Stimulated activated CD8-positive, alpha-beta memory T cell treated with anti-CD3 and anti-CD28 coated beads, Interleukin-15, amount 100 ng/mL, for 48 hours (primary cell): ENCODE data around the gene SMARCA2.
A peak's percentile ranks its signal among the peaks of the same experiment; 100 is the strongest.

Source experiments
- DNase-seq, 2 donors: peaks; one replicate each; pipeline ENCODE4 v3.0.0-alpha.2; 2020; ENCODE audit warnings: low read depth in 2 of 2

SMARCA2 gene

DNA sequence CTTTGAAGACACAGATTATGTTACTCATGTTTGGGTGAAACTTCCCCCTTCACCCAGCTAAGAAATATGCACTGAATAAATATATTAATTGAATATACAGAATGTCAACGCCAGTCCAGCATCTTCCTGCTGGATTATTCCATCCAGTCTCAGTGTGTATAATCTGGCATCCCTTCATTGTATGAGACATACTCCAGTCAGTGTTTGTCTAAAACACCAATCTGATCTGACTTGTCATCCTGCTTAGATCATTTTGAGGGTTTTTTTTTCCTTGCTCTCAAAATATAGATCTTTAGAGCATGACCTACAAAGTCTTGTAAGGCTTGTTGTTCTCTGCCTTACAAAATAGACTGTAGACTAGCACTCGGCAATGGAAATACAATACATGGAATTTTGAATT is 195.1 kb downstream of the SMARCA2 start:
- DNase-seq = no peak

DNA sequence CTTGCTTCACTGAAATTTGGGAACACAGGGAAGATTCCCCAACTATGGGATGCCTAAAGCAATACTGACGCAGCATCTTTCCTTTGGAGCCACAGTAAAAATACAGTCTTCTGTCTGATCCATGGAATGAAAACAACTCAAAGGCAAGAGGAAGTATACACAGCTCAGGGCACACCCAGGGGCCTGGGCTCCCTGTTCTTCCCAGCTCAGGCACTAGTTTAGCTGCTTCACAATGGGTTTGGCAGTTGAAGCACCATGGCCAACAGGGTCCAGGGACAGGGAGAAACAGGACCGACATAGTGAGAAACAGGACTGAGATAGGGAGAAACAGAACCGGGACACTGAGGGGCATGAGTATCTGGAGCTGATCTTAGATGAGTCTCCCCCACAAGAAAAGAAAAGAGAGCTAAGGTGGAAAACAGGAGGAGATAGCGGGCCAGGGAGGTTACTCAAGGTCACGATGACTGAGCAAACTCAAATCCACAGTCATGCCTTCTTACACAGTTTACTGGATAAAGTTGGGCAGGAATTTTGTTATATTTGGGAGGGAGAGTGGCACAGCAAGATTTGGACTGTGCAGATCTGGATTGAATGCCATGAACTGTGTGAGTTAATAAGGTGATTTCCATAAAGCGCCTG is 198.8 kb downstream of the SMARCA2 start:
- no peak for DNase-seq

DNA sequence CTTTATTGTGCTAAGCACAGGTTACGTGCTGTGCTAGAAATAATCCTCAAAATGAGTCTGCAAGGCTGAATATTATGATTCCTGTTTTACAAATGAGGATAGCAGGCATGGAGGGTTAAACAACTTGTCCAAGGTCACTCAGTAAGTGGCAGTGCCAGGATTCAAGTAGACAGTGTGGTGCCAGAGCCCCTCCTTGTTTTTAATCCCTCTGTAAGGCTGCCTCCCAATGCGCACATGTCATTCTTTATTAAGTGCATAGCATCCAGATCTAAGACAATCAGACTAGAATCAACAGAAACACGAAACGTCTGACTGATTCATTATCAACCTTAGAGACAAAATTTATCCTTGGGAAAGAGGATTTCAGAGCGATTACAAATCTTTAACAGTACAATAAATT is 199.6 kb downstream of the SMARCA2 start:
- DNase-seq = no peak

DNA sequence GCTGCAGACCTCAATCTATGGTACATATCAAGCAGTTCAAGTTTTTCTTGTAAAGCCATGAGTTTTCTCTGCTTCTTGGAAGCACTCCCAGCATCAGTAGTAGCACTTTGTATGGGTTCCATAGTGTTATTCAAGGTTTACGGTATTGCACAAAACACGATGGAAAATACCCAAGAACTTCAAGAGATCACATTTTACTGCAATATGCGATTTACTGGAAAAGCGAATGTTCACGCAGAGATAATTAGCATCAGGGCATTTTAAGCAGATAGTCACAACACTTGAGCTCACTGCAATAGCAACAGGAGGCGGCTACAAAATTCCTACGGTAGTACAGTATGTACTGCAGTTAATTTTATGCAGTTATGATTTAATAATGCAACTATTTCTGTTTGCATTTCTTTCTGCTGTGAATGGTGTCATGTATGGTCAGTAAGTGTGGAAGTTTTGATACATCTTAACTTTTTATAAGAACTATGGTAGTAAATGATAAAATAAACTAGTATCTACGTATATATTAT is 200.8 kb downstream of the SMARCA2 start:
- DNase-seq = no peak

DNA sequence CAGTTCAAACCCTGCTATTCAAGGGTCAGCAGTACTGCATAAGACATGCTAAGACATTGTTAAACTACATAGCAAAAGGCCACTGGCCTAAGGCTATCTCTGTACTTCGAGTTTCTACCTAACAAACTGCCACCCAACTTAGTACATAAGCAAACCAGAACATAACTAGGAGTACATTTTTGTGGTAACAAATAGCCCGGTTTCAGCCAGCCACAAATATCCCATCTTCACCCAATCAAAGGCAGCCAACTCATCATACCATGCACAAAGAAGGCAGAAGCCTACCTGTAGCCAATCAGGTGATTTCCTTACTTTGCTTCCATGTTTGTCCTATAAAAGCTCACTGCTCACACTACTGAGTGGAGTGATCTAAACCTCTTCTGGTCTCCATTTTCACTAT is 201.4 kb downstream of the SMARCA2 start:
- DNase-seq = no peak

DNA sequence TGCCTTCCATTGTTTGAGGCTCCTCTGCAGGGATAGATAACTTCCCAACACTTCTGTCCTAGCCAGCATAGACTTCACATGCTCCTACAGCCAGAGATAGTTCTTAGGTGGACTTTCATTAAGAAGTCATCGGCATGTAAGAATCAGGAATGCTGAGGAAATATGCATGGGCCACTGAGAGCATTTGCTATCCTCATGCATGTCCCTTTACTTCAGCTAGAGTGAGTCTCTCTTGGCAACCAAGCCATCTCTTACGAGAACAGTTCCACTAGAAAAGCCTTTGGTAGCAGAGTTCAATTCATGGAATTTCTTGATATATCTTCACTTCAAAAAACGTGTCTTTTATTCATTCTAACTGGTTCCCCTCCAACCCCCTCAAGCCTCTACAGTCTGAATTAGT is 202.4 kb downstream of the SMARCA2 start:
- no peak for DNase-seq

DNA sequence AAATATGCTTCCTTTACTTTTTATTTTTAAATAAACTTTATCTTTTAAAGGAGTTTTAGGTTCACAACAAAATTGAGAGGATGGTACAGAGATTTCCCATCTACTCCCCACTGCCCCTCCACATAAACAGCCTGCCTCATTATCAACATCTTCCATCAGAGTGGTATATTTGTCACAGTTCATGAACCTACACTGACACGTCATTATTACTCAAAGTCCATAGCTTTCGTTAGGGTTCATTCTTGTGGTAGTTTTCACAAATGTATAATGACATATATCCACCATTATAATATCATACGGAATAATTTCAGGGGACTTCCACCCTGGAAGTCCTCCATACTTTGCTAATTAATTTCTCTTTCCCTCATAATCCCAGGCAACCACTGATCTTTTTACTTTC is 204.9 kb downstream of the SMARCA2 start:
- DNase-seq = no peak

DNA sequence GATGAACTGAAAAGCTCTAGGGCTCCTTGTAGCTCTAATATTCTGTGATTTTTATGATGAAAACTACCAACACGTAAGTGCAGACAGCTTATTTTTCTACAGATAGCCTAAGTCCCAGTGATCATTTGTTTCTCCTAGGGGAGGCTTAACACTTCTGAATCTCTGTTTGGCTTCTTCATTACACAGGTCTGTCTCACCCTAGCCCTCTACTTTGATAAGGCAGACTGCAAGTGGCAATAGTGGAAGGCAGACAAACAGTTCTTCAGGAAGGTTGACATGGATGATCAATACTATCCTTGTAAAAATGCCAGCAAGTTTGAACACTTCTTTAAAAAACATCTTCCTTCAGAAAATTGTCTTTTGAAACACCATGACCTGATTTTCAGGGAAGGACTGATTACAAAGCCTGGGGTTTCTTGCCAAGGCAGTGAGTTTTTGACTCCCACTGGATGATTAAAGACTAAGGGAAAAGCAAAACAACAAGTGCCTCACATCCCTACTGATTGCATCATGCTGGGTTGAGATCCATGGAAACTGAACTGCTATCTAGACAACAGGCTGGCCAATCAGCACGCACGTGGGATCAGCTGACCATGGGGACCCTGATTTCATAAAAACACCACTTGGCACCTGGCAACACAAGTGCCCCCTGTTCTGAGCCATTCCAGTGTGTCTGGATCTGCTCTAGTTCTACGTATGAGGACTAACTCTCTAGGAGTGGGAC is 212.2 kb downstream of the SMARCA2 start:
- DNase-seq = no peak

DNA sequence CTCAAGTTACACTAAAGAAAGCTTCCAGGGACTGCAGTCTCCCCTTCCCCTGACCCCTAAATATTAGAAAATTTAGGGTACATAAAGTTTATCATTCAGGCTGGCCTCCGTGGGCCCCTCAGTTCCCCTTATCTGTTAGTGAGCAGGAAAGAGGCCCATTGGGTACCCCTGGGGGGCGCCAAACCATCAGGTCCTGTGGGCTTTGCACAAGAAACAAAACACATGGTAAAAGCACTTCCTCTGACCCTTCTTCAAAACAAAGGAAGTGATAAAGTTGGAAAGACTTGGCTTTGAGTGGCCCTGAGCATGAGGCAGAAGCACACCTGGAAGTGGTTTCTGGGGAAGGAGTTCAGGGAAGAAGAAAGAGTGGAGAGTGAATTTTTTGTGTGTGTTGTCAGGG is 213.0 kb downstream of the SMARCA2 start:
- DNase-seq = no peak

DNA sequence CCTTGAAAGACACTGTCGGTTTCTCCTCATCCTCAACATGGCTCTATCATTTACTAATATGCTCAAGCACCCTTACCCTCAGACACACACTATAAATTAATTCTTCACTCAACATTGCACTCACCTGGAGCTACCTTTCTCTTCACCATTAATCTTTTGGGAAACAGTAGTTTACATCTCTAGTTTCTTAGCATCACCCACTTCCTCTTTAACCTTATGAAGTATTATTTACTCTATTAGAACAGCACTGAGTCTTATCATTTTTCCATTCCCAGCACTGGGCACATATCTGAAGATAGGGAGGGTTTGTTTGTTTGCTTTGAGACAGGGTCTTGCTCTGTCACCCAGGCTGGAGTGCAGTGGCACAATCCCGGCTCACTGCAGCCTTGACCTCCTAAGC is 213.5 kb downstream of the SMARCA2 start:
- DNase-seq = no peak

DNA sequence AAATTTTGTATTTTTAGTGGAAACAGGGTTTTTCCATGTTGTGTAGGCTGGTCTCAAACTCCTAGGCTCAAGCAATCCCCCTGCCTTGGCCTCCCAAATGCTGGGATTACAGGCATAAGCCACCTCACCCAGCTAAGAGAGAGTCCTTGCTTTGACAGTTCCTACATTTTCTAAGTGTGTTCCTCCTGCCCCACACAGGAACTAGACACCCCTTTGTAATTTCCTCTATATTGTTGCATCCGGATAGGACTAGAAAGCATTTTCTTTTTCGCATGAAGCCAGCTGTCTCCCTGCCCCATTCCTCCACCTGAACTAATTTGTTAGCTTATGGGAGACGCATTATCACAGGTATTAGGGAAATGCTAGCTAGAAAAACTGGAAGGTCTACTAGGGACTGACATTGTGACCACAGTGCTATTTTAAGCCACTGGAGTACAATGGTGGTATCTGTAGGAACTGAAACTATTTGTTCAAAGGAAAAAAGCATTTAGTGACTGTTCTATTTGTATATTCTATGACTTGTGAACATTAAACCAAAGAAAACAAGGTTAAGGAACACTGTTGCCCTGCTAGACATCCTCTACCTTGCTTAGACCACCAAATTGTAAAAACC is 214.1 kb downstream of the SMARCA2 start:
- DNase-seq = no peak

DNA sequence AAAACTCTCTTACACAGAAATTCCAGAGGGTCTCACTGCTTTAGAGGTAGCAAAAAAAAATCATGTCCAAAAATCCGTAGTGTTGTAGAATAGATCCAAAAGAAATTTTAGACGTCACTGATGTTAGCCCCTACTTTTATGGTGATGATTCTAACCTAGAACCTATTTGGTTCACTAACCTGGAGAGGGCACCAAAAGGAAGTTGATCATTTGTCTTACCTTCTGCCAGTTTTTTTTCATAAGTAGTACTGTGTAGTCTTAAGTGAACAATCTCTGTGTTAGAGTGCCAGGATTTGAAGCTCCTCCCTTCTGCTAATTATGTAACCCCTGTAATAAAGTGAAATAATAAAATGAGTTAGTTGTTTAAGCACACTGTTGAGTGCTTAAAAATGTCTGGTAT is 215.2 kb downstream of the SMARCA2 start:
- no peak for DNase-seq

DNA sequence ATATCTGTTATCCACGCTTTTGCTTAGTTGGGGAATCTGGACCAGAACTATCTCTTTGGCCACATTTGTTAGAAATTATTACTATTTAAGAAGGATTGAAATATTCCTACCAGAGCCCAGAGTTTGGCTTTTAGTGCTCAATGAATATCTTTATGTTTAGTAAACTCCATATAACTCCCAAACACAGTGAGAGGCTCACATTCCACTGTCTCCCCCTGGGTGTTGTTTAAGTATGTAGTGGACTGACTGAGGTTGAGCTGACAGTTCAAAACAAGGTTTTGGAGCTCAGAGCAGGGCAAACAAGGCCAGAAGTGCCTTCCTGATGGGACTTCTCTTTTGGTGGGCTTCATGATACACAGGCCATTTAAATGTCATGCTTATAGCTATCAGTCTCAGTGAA is 216.0 kb downstream of the SMARCA2 start:
- DNase-seq = no peak

DNA sequence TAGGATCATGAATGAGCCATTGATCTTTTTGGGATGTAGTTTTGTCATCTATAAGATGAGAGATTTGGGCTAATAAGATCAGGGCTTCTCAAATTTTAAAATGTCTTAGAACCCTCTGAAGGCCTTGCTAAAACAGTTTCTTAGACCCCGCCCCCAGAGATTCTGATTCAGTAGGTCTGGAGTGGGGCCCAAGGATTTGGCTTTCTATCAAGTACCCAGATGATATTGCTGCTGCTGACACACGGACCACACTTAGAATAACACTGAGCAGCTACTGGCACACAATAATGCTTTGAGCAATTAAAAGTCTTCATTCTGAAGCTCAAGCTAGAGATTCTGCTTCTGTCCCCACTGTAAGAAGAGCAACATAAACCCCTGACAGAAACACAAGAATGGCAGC is 216.7 kb downstream of the SMARCA2 start:
- no peak for DNase-seq

DNA sequence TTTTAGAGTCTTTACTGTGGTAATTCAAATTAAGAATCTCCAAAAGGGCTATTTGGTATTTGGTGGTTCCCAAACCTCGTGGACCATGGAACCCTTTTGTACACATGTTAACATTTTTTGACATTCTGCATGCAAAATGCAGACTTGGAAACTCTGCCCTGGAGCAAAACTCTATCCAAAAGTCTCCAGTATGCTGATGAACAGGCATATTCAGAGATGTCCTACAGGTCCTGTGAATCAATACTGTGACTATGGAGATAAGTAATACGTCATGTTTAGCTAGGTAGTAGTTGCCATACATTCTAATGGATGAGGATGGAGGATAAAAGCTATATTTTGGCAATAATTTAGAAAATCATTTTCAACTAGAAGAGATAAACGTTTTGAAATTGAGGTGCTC is 218.1 kb downstream of the SMARCA2 start:
- no peak for DNase-seq

DNA sequence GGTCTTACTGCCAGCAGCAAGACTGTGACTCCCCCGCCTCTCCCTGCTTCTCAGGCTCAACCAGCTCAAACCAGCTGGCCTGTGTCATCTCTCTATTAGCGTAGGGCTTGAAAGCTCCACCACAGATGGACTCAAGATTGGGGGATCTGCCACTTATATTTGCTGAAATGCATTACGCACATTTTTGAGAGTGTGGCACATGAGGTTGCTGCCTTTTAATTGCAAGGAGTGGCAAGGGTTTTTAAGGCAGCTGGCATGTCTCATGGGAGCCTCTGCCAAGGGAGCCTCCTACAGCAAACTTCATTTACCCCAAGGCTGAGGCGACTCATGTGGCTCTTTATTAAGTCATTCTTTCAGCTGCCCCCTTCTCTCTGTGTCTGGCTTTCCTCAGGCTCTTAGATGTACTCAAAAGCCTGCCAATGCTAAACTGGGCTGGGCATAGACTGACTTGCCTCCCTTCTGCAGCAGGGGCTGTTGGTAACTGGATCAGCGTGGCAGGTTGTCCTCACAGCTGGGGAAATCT is 219.3 kb downstream of the SMARCA2 start:
- DNase-seq = no peak

DNA sequence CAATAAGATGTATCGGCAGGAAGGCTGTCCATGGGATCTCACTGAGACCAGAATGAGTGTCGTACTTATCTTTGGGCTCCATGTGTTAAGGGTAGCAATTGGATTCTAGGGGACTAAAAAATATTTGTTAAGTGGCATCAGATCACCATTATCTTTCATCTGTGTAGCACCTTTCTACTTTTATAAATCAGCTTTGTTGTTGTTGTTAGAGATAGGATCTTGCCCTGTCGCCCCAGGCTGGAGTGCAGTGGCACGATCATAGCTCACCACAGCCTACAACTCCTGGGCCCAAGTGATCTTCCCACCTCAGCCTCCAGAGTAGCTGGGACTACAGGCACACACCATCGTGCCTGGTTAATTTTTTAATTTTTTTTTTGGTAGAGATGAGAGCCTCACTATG is 220.5 kb downstream of the SMARCA2 start:
- no peak for DNase-seq

DNA sequence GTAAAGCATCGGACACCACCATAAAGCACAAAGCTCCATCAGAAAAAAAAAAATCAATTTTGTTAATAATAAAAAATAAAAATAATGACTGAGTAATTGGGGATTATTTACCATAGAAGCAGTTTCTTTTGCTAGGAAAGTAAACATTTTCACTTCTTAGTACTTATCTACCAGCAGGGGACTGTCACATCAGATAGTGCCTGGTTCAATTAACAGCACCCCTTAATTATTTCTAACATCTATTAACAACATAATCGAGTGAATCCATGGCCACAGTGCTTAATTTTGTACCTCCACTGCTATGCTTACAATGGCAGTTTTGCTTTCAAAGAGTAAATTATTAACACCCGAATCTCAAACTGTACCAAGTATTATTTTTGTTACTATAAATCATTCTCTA is 221.7 kb downstream of the SMARCA2 start:
- DNase-seq = no peak

DNA sequence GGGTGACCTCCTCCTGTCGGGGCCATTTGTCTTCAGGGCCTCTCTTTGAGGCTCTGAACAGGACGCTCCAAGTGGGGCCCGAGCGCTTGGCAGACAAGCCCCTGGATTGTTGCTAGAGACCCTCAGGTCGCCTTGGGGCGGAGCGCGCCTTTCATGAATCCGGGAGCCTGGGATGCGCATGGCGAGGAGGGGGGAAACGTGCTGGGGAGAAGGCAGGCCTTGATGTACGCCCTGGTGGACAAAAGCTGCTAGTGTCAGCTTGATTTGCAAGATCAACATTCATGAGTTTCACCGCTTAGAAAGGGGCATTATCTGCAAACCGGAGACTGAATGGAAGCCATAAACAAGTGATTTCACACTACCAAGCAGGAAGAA is 226.3 kb downstream of the SMARCA2 start:
- no peak for DNase-seq

DNA sequence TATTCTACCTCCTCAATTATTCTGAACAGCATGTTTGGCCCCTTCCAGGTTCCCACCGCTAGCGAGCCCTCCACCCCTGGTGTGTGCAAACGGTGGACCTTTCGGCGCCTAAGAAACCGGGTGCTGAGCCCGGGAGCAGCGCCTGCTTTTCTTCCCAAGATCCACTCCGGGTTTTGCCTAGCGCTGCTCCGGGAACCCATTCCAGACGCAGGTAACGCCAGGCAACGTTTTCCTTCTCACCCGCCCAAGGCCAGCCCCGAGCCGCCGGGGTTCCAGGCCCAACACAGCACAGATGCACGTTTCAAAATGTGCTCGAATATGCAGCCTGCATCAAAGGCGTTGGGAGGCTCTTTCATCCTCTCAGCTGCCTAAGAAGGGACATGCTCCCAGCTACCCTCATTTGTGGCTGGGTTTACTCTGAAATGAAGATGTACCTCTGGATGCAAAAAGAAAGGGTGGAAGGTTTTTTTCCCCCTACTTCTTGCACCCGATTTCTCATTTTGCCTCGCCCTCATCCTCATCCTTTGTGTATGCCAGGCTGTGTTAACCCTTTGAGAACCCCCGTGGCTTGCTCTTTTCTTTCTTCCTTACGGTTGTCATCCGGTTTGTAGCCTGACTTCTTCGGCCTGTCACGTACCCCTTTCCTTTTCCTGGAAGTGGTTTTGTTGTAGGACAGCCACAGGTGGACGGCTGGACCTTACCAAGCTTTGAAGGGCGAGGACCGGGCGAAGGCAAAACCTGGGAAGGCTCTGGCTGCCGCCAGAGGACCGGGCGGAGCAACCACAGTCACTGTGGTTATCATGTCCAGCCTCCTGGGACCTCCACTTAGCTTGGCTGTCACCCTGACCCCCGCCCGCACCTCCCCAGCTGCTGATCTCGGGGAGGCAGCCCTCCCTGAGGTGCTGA is 226.9 kb downstream of the SMARCA2 start:
- peak; percentile 29 to 39 for DNase-seq

DNA sequence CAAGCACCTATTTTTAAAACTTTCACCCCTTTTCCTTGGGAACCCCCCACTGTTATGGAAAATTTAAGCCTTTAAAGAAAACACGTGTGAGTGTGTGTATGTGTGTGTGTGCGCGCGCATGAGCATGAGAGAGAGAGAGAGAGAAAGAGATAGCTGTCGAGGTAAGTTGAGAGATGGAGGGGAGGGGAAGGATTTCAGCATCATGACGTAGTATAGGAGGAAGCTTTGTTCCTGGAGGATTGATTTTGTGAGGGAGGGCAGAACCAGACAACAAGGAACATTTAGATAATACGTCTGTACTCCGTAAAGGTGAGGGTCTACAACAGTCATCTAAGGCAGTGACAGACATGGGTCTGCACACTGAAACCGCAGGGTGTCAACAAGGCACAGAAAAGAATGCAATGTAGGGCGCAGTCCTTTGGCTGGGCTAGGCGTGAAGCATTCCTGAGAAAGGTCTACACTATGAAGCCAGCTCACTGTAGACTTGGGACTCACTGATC is 227.7 kb downstream of the SMARCA2 start:
- DNase-seq = no peak
